ENCODE measurements around the gene FGF1.

DNA sequence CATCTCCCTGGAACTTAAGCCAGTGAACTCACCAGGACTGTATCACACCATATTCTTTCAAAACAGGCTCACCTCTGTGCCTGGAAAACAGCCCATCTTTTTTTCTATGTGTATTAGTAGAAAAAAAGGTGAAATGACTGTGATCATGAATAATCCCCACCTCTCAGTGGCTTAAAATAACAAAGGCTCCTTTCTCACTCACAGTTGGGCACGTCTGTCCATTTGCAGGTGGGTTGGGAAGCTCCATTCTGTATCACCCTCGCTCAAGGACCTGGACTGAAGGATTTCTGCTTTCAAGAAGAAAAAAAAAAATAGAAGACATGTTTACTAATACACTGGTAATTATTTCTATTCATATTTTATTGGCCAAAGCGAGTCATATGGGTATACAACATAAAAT lies 17.3 kb upstream of the FGF1 start:
- TF ChIP-seq, protein P1, sequence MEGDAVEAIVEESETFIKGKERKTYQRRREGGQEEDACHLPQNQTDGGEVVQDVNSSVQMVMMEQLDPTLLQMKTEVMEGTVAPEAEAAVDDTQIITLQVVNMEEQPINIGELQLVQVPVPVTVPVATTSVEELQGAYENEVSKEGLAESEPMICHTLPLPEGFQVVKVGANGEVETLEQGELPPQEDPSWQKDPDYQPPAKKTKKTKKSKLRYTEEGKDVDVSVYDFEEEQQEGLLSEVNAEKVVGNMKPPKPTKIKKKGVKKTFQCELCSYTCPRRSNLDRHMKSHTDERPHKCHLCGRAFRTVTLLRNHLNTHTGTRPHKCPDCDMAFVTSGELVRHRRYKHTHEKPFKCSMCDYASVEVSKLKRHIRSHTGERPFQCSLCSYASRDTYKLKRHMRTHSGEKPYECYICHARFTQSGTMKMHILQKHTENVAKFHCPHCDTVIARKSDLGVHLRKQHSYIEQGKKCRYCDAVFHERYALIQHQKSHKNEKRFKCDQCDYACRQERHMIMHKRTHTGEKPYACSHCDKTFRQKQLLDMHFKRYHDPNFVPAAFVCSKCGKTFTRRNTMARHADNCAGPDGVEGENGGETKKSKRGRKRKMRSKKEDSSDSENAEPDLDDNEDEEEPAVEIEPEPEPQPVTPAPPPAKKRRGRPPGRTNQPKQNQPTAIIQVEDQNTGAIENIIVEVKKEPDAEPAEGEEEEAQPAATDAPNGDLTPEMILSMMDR (IDR thresholded peaks at IDR 0.05): no peak
- no peak for TF ChIP-seq POLR2A (IDR thresholded peaks at IDR 0.05)

Data from heart left ventricle (tissue), 13 donors.